Natural killer cell (primary cell): ENCODE measurements around the gene PRKG1. TPM values are rescaled to one million over a fixed set of nuclear protein-coding genes. Genes with fewer than 3 reads are reported as not detected.

Source experiments
- ATAC-seq, 3 donors: fragments of 150-1000 bp in 2 of 3; fragments of 200-7000 bp in 1 of 3; cut with Tn5 transposase; 1 replicate in 1 of 3; 2 replicates in 2 of 3; pipeline ENCODE4 v1.10.0; 2021; ENCODE audit warnings: mild to moderate bottlenecking in 2 of 3, moderate library complexity in 2 of 3
- DNase-seq, 2 donors: peaks; one replicate each; pipeline versions ENCODE4 v3.0.0 to v3.0.0-alpha.2; 2013 to 2021; ENCODE audit warnings: mixed read lengths in 1 of 2
- H3K27ac ChIP-seq: one replicate; pipeline ENCODE4 v1.5.1; 2013; ENCODE audit warnings: mild to moderate bottlenecking, low read length
- H3K27me3 ChIP-seq: one replicate; pipeline ENCODE4 v1.6.1; 2013; ENCODE audit warnings: low read length; ENCODE audit not compliant: control insufficient read depth, insufficient read depth
- H3K36me3 ChIP-seq: one replicate; pipeline ENCODE4 v1.6.1; 2013; ENCODE audit warnings: low read length; ENCODE audit not compliant: control insufficient read depth, insufficient read depth
- H3K4me1 ChIP-seq: one replicate; pipeline ENCODE4 v1.6.1; 2013; ENCODE audit warnings: low read length; ENCODE audit not compliant: control insufficient read depth, insufficient read depth
- H3K4me3 ChIP-seq: one replicate; pipeline ENCODE4 v1.5.1; 2013; ENCODE audit warnings: low read length
- H3K9me3 ChIP-seq: one replicate; pipeline ENCODE4 v1.6.1; 2013; ENCODE audit warnings: low read length; ENCODE audit not compliant: control insufficient read depth, insufficient read depth
- H3K27ac Mint-ChIP-seq, 2 donors: one replicate each; pipeline ENCODE4 v1.8.0; 2022; ENCODE audit warnings: mild to moderate bottlenecking in 2 of 2, mixed read lengths in 2 of 2, moderate library complexity in 1 of 2
- H3K27me3 Mint-ChIP-seq, 2 donors: one replicate each; pipeline ENCODE4 v1.8.0; 2022; ENCODE audit warnings: low read depth in 2 of 2, mixed read lengths in 2 of 2
- H3K36me3 Mint-ChIP-seq: one replicate; pipeline ENCODE4 v1.8.0; 2022; ENCODE audit warnings: mixed read lengths
- H3K4me1 Mint-ChIP-seq, 2 donors: one replicate each; pipeline ENCODE4 v1.8.0; 2022; ENCODE audit warnings: mixed read lengths in 2 of 2
- H3K4me3 Mint-ChIP-seq: one replicate; pipeline ENCODE4 v1.8.0; 2022; ENCODE audit warnings: mild to moderate bottlenecking, moderate library complexity, mixed read lengths
- H3K9me3 Mint-ChIP-seq, 2 donors: one replicate each; pipeline ENCODE4 v1.8.0; 2022; ENCODE audit warnings: mixed read lengths in 2 of 2
- CTCF ChIP-seq: fragments of 200-600 bp; IDR thresholded peaks from one replicate; pipeline ENCODE4 v1.8.0; 2022; ENCODE audit warnings: antibody characterized with exemption
- WGBS: methylation state at CpG from one replicate; pipeline ENCODE4 v1.1.7; 2013; ENCODE audit warnings: missing lambda C conversion rate; ENCODE audit not compliant: insufficient coverage; 5-methylcytosine and 5-hydroxymethylcytosine counted together
- intact Hi-C: fragments of 100-400 bp; cut with micrococcal nuclease; formaldehyde crosslinking; loops from one replicate; pipeline ENCODE4 v1.14.2; 2022
- total RNA-seq, 4 donors: library from RNA; stranded (reverse); fragments of 120-200 nt in 1 of 4; gene quantifications; one replicate each; pipeline versions ENCODE4 v1.2.3 to v1.2.4, GENCODE V29; 2013 to 2022

Gene PRKG1
- total RNA-seq, 3 donors from 2014 or later (not counting 1 experiment from before 2014, with no cell fraction given): 0.23 to 0.41 (median 0.35) TPM

DNA sequence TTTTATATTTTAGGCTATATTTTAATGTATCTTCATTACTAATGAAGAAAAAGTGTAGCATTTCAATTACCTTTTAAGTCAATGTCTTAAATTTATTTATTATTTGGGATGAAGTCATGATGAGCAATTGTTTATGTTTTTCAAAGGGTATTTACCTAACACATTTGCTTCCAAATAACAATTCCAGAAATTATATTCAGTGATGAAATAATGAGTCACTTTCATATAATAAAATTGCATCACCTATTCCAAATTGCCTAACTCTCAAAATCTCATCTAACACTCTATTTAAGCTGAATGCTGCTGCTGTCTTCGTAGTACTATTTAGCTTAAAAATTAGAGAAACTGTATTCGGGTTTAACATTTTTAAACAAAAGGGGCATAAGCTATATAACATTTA, 97.7 kb downstream of the PRKG1 start:
- no peaks in the 10 kb centered on the region for H3K9me3 ChIP-seq
- Mint-ChIP-seq H3K27me3 (no peaks in the 10 kb centered on the region), H3K9me3 (peaks cover 0 to 5% of the 10 kb centered on the region in 2 donors), H3K27ac (no peak overlapping the region), H3K4me3 (no peak overlapping the region), H3K4me1 (no peaks in the 10 kb centered on the region), H3K36me3 (no peaks in the 10 kb centered on the region)
- no peaks in the 10 kb centered on the region for H3K27me3 ChIP-seq
- no peak for DNase-seq
- ATAC-seq: no peak
- no peak for TF ChIP-seq CTCF
- H3K4me3 ChIP-seq: no peak overlapping the region
- WGBS: no CpG with 5 or more reads among the region's 2 CpGs
- H3K36me3 ChIP-seq: no peaks in the 10 kb centered on the region
- no peaks in the 10 kb centered on the region for H3K4me1 ChIP-seq
- no peak overlapping the region for H3K27ac ChIP-seq
- intact Hi-C loops: no loop called here

DNA sequence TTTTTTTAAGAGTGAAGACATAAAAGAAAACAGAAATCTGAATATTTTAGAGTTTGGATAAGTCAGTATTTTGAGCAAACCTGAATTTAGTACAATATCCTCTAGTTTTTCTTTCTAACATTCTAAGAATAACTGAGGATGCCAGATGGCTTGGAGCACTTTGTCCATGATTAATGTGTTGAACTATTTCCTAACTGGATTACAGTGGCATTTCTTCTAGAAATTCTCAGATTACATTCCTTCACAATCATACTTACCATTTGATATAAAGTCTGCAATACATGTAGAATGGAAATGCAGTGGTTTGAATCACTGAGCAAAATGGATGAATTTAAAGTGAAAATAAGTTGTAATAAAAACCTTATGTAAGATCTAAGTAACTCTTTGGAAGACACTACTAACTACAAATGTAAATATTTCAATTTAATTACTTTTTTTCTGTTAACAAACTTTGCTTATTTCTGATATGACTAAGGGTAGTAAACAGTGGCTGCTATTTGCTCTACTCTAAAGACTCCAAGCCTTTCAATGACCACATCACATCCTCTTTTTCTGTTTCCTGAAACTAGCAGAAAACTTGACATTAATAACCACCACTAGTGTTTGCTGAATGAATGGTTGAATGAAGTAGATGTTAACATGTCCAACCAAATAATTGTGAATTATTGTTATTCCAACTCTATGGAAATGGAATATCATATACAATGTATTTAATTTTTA, 102.8 kb downstream of the PRKG1 start:
- Mint-ChIP-seq H3K4me1 (no peaks in the 10 kb centered on the region), H3K9me3 (no peaks in the 10 kb centered on the region), H3K36me3 (no peaks in the 10 kb centered on the region), H3K4me3 (no peak overlapping the region), H3K27ac (no peak overlapping the region), H3K27me3 (no peaks in the 10 kb centered on the region)
- Histone ChIP-seq H3K36me3 (no peaks in the 10 kb centered on the region), H3K4me1 (no peaks in the 10 kb centered on the region), H3K4me3 (no peak overlapping the region), H3K9me3 (no peaks in the 10 kb centered on the region), H3K27me3 (no peaks in the 10 kb centered on the region), H3K27ac (no peak overlapping the region)
- no peak for ATAC-seq
- TF ChIP-seq CTCF: no peak
- intact Hi-C loops: no loop called here
- DNase-seq: no peak

GRCh38 chr10:51178634-51179033, 104.3 kb downstream of the PRKG1 start:
- Mint-ChIP-seq H3K4me1 (no peaks in the 10 kb centered on the region), H3K9me3 (no peaks in the 10 kb centered on the region), H3K36me3 (no peaks in the 10 kb centered on the region), H3K27ac (no peak overlapping the region), H3K27me3 (no peaks in the 10 kb centered on the region), H3K4me3 (no peak overlapping the region)
- H3K36me3 ChIP-seq: no peaks in the 10 kb centered on the region
- no peak overlapping the region for H3K4me3 ChIP-seq
- no peaks in the 10 kb centered on the region for H3K9me3 ChIP-seq
- no peak for DNase-seq
- no peak overlapping the region for H3K27ac ChIP-seq
- no peak for ATAC-seq
- no peaks in the 10 kb centered on the region for H3K27me3 ChIP-seq
- H3K4me1 ChIP-seq: no peaks in the 10 kb centered on the region
- TF ChIP-seq CTCF: no peak
- intact Hi-C loops: no loop called here

GRCh38 chr10:51180141-51180540, 105.9 kb downstream of the PRKG1 start:
- no peak for TF ChIP-seq CTCF
- no peak for DNase-seq
- Mint-ChIP-seq H3K9me3 (no peaks in the 10 kb centered on the region), H3K36me3 (no peaks in the 10 kb centered on the region), H3K27me3 (no peaks in the 10 kb centered on the region), H3K4me3 (no peak overlapping the region), H3K27ac (no peak overlapping the region), H3K4me1 (no peaks in the 10 kb centered on the region)
- Histone ChIP-seq H3K27me3 (no peaks in the 10 kb centered on the region), H3K9me3 (no peaks in the 10 kb centered on the region), H3K36me3 (no peaks in the 10 kb centered on the region), H3K27ac (no peak overlapping the region), H3K4me1 (no peaks in the 10 kb centered on the region), H3K4me3 (no peak overlapping the region)
- 86% methylated on average over 4 of the region's 4 CpGs for WGBS
- intact Hi-C loops: no loop called here
- ATAC-seq: no peak
